Right kidney (tissue), 1 donor: ENCODE results near the gene MYH11.
"Not testable (repeated sequence)": the region's sequence is repeated elsewhere in the genome, so short reads cannot be mapped to it uniquely, and the experiment has no call there.

ENCODE experiments used
- DNase-seq: peaks from one replicate; pipeline ENCODE4 v3.0.0-alpha.2; 2016

The MYH11 gene

GRCh38 chr16:15707332-15707731 lies 149.5 kb downstream of the MYH11 start:
- DNase-seq, result no peak

DNA sequence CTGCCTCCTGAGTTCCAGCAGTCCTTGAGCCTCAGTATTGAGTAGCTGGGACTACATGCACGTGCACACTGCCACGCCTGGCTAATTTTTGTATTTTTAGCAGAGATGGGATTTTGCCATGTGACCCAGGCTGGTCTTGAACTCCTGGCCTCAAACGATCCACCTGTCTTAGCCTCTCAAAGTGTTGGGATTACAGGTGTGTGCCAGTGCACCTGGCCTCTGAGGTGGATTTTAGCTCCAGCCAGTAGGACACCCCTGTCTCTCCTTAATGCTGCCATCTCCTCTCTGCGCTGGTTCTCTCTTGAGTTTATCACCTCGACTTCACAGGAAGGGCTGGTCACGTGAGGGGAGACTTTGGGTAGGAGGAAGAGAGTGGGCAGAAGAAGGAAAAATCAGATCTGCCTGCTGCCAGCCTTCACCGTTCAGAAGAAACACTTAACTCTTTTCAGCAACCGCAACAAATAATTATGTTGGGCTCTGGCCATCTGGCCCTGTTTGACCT lies 151.7 kb downstream of the MYH11 start:
- DNase-seq, result no peak

DNA sequence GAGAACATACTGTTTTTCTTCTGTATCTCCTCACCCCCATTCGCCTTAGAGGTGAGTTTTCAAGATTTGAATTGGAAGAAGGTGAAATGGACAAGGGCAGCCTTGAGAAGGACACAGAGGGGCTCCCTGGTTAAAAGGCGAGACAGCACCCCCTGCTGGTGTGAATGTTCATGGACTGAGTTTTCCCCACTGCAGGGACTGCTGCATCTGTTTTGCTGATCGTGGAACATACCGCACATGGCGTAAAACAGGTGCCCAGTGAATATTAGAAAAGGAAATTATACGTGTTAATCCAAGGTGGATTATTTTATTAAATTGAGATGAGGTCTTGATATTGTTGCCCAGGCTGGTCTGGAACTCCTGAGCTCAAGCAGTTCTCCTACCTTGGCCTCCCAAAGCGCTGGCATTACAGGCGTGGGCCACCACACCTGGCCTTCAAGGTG lies 152.3 kb downstream of the MYH11 start:
- peak; percentile 34 for DNase-seq

- DNase-seq, result no peak
Observed at GRCh38 chr16:15703029-15703736, 153.6 kb downstream of the MYH11 start.

DNA sequence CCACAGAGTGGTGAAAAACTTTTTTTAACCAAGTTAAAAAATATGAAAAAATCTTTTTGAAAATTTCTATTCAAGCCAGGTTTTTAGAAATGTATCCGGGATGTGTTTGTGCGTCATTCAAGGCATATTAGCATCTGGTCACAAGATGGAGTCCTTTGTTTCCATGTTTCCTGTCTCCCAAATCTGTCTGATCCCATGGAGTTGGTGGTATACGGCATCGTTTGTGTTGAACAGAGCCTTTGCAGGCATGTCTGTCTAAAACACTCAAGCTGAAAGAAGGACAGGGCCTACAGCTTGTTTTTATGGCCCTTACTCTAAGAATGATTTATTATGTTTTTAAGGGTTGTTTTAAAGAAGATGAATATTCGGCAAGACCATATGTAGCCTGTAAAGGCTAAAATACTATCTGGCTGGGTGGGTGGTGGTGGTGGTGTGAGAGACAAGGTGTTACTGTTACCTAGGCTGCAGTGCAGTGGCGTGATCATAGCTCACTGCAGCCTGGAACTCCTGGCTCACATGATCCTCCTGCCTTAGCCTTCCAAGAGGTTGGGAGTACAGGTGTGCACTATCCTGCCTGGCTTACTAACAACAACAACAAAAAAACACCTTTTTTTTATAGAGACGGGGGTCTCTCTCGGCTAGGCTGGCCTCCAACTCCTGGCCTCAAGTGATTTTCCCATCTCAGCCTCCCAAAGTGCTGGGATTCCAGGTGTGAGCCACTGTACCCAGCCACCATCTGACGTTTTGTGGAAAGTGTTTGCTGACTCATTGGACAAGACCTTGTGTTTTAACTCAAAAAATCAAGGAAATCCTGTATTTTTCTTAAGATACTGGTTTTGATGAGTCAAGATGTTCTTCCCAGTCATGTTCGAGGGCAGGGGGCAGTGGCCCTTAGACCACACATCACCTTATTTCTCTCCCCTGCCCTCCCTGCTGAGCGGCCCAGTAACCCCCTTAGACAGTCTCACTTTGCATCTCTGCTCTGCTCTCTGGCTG lies 154.6 kb downstream of the MYH11 start:
- DNase-seq, result no peak

DNA sequence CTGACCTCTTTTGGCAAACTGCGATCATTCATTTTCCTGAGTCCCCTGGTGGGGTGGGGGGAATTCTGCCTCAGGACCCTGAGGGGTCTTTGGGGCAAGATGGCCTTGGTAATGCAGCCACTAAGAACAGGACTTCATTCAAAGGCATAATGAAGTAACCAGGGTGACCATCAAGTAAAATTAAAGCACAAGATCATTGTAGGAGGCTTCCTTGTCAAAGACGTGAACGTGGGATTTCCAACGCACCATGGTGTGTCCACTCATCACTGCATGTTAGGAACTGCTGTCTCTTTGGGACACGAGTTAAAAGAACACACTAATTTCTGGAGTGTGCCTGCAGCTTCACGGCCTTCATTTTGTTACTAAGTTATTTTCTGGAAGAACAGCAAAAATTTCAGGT lies 155.5 kb downstream of the MYH11 start:
- no peak for DNase-seq

DNA sequence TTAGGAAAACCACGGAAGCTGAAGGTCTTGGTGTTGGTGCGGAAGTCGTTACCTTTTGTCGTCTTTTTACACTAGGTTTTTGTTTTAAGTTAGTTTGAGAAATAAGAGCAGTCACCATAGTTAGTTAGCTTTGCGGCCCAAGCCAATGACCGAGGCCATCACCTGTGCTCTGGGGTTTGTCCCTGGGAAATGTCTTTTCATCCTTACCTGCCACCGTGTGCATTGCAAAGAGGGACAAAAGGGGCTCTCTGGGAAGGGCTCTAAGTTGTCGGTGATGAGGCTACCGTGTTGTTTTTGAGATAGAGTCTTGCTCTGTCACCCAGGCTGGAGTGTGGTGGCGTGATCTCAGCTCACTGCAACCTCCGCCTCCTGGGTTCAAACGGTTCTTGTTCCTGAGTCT lies 157.0 kb downstream of the MYH11 start:
- no peak for DNase-seq

DNA sequence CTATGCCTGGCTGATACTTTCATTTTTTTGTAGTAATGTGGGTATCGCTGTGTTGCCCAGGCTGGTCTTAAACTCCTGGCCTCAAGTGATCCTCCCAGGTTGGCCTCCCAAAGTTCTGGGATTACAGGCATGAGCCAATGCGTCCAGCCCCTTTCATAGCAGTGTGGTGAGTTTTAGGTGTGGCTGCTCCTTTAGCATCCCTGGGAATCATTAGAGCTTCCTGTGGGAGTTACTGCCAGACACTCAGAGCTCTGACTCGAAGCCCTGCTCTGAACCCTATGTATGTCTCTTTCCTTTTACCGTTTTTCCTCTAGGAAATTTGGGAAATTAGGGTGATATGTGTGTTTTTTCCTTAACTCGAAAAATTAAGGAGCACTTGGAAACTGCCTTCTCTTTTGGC lies 162.3 kb downstream of the MYH11 start:
- DNase-seq, result no peak

DNA sequence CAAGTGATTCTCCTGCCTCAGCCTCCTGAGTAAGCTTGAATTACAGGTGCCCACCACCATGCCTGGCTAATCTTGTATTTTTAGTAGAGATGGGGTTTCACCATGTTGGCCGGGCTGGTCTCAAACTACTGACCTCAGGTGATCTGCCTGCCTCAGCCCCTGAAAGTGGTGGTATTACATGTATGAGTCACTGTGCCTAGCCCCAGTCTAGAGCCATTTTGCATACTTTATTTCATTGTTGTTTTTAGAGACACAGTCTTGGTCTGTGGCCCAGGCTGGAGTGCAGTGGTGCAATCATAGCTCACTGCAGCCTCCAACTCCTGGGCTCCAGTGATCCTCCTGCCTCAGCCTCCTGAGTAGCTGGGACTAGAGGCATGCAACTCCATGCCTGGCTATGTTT lies 164.3 kb downstream of the MYH11 start:
- not testable (repeated sequence) for DNase-seq

DNA sequence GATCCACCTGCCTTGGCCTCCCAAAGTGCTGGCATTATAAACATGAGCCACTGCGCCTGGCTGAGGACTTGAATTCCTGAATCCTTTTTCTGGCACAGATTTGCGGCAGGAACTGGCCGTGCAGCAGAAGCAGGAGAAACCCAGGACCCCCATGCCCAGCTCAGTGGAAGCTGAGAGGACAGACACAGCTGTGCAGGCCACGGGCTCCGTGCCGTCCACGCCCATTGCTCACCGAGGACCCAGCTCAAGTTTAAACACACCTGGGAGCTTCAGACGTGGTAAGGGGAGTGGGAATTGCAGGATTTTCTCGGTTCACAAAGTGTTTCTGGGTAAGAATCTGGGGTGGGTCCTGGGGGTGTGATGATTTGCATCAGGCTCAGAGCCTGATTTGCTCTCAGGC lies 165.8 kb downstream of the MYH11 start:
- DNase-seq, result no peak

DNA sequence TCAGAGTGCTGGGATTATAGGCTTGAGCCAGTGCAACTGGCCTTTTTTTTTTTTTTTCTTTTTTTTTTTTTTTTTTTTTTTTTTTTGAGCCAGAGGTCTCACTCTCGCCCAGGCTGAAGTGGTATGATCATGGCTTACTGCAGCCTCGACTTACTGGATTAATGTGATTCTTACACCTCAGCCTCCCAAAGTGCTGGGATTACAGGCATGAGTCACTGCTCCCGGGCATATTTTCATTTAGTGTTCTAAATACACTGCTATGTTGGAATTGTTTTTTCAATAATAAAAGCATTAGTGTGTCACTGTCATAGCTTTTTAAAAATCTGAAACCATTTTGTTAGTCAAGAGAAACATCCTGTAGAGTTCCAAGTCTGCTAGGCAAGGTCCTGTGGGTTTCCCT lies 166.5 kb downstream of the MYH11 start:
- DNase-seq, result no peak

GRCh38 chr16:15689290-15689689 lies 167.5 kb downstream of the MYH11 start:
- DNase-seq, result no peak

DNA sequence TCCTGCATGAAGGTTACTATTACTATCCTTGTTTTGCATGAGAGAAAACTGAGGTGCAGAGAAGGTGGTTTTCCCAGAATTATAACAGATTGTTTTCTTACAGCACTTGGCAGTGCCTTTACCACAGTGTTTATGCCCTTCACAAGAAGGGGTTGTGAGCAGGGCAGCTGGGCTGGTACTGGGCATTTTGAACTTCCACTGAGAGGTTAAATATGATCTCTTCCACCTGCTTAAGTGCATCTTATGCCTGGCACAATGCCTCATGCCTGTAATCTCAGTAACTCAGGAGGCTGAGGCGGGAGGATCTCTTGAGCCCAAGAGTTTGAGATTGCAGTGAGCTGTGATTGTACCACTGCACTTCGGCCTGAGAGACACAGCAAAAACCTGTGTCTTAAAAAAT lies 170.5 kb downstream of the MYH11 start:
- no peak for DNase-seq

DNA sequence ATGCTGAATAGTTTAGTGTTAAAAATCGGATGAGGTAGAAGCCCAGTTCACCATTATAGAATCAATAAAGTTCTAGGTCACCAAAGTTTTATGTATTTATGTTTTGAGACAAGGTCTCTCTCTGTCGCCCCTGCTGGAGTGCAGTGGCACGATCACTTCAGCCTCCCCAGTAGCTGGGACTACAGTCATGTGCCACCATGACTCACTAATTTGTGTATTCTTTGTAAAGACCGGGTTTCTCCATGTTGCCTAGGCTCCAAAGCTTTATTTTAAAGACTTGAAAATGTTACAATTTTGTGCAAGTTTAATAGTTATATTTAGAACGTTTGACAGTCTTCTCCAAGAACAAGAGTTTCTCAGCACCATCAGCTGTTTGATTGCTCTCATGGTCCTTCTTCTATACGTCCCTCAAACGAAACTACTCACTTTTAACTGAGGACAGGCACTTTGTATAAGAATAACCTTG lies 174.7 kb downstream of the MYH11 start:
- no peak for DNase-seq

DNA sequence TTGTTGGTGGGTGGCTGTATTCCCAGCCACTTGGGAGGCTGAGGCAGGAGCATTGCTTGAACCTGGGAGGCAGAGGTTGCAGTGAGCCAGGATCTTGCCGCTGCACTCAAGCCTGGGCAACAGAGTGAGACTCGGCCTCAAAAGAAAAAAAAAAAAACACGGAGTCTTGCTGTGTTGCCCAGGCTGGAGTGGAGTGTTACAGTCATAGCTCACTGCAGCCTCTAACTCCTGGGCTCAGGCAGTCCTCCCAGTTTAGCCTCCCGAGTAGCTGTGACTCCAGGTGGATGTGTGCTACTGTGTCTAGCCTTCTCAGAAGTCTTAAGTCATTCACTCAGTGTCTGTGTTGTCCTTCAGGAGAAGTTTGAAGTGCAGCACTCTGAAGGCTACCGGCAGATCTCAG lies 179.4 kb downstream of the MYH11 start:
- no peak for DNase-seq

DNA sequence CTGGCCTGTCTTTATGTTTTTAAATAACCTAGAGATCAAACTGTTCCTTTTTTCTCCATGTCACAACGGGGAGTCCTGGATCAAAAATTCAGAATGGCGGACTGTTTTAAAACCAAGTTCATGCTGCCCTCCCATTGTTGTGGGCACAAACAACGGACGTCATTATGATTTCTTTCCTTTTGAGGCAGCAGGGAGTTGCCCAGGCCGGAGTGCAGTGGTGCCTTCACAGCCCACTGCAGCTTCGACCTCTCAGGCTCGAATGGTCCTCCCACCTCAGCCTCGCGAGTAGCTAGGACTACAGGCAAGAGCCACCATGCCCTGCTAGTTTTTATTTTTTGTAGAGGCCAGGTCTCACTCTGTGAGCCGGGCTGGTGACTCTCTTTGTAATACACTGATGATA lies 180.3 kb downstream of the MYH11 start:
- DNase-seq, result no peak

- no peak for DNase-seq
Observed at GRCh38 chr16:15674571-15674970, 182.3 kb downstream of the MYH11 start.

DNA sequence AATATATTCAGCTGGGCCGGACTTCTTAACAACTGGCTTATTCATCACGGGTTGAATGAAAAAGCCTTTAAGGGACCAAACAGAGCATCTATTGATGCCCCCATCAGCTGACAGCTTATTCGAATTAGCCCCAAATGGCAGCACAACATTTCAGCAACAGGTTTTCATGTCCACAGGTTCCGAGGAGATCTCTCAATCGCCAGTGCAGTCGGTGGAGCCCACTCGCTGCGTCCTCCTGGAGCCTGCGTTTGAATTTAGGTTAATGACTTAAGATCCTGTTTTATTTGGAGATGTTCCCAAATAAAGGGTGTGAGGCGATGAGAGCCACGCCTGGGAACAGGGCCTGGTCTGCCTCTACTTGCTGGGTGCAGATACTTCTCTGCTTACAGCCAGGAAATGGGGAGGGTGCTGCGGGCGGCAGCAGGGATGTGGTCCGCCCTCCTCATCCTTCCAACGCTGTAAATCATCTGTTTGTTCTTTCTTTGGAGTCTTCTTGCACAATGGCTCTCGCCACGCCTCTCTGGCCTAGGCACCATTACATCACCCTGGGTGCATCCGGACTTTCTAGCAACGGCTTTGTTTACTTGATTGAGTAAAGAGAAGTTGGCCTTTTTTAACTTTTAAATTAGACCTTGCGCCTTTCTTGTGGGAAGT lies 184.2 kb downstream of the MYH11 start:
- DNase-seq, result peak; percentile 23

DNA sequence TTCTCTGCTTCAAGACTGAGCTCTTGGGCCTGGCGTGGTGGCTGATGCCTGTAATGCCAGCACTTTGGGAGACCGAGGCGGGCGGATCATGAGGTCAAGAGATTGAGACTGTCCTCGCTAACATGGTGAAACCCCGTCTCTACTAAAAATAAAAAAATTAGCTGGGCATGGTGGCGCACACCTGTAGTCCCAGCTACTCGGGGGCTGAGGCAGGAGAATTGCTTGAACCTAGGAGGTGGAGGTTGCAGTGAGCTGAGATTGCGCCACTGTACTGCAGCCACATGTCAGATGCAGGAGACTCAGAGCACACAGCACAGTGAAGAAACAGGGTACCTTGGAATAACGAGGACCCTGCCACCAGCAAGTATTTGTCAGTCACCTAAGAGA lies 184.7 kb downstream of the MYH11 start:
- DNase-seq, result not testable (repeated sequence)

- DNase-seq, result no peak
Observed at GRCh38 chr16:15671530-15672117, 185.2 kb downstream of the MYH11 start.

GRCh38 chr16:15667091-15667742 lies 189.6 kb downstream of the MYH11 start:
- no peak for DNase-seq

GRCh38 chr16:15665107-15665506 lies 191.7 kb downstream of the MYH11 start:
- no peak for DNase-seq
